AG09319 (cell line): Measurements from ENCODE around the gene TUFM.
"Not testable (repeated sequence)": the region's sequence is repeated elsewhere in the genome, so short reads cannot be mapped to it uniquely, and the experiment has no call there.

ENCODE experiments used
- DNase-seq: peaks from one replicate; pipeline ENCODE4 v3.0.0-alpha.2; 2010; ENCODE audit warnings: low read depth; ENCODE audit errors: extremely low read depth
- CTCF ChIP-seq: IDR thresholded peaks from 2 replicates; pipeline ENCODE4 v1.5.1; 2011; ENCODE audit warnings: low read depth, mild to moderate bottlenecking, inconsistent platforms, low read length, moderate library complexity

TUFM gene

GRCh38 chr16:28846080-28846932 lies at the start of gene TUFM:
TUFM (minus strand) TSS chr16:28846348; CDS start chr16:28846269, 79 bp downstream.
- peak; percentile 95 for DNase-seq
- TF ChIP-seq CTCF, result peak; percentile 73

- no peak for TF ChIP-seq CTCF
- DNase-seq, result no peak
Observed at GRCh38 chr16:28895609-28896008, 49.5 kb upstream of the TUFM start.

GRCh38 chr16:28893291-28893690 lies 47.1 kb upstream of the TUFM start:
- no peak for TF ChIP-seq CTCF
- no peak for DNase-seq

- TF ChIP-seq CTCF, result no peak
- no peak for DNase-seq
Observed at GRCh38 chr16:28891964-28892890, 46.1 kb upstream of the TUFM start.

- not testable (repeated sequence) for DNase-seq
Observed at GRCh38 chr16:28890355-28890754, 44.2 kb upstream of the TUFM start.

GRCh38 chr16:28886945-28887344 lies 40.8 kb upstream of the TUFM start:
- DNase-seq, result no peak

GRCh38 chr16:28884045-28884444 lies 37.9 kb upstream of the TUFM start:
- no peak for TF ChIP-seq CTCF
- DNase-seq, result no peak

More at GRCh38 chr16:28886945-28887344, 40.8 kb upstream of the TUFM start:
- TF ChIP-seq CTCF, result no peak
